Hepatocyte (in vitro differentiated cells): ENCODE data around the gene NUBPL. TPM values are rescaled to one million over a fixed set of nuclear protein-coding genes. Genes with fewer than 3 reads are reported as not detected.

Source experiments
- DNase-seq: peaks from one replicate; pipeline ENCODE4 v3.0.0-alpha.2; 2016; ENCODE audit warnings: low spot score
- H2AFZ ChIP-seq: fragments of 200-600 bp; sonication (generic); 2 replicates; pipeline ENCODE4 v1.6.0; 2016; ENCODE audit warnings: antibody characterized with exemption, mild to moderate bottlenecking
- H3K27ac ChIP-seq: fragments of 200-600 bp; sonication (generic); 2 replicates; pipeline ENCODE4 v1.5.1; 2016; ENCODE audit warnings: mild to moderate bottlenecking
- H3K27me3 ChIP-seq: fragments of 200-600 bp; sonication (generic); 2 replicates; pipeline ENCODE4 v1.6.1; 2016
- H3K36me3 ChIP-seq: fragments of 200-600 bp; sonication (generic); replicated peaks from 2 replicates; pipeline ENCODE4 v1.5.1; 2016; ENCODE audit warnings: low read depth; ENCODE audit not compliant: insufficient read depth
- H3K4me1 ChIP-seq: fragments of 200-600 bp; sonication (generic); 2 replicates; pipeline ENCODE4 v1.5.1; 2016; ENCODE audit warnings: mild to moderate bottlenecking, moderate library complexity; ENCODE audit not compliant: insufficient read depth
- H3K4me2 ChIP-seq: fragments of 200-600 bp; sonication (generic); 2 replicates; pipeline ENCODE4 v1.6.0; 2016
- H3K4me3 ChIP-seq: fragments of 200-600 bp; sonication (generic); 2 replicates; pipeline ENCODE4 v1.5.1; 2016; ENCODE audit warnings: mild to moderate bottlenecking
- H3K79me2 ChIP-seq: fragments of 200-600 bp; sonication (generic); 2 replicates; pipeline ENCODE4 v1.6.0; 2017; ENCODE audit warnings: mild to moderate bottlenecking
- H3K9me2 ChIP-seq: fragments of 200-600 bp; sonication (generic); replicated peaks from 2 replicates; pipeline ENCODE4 v1.6.0; 2017; ENCODE audit warnings: mild to moderate bottlenecking; ENCODE audit not compliant: insufficient read depth
- H3K9me3 ChIP-seq: fragments of 200-600 bp; sonication (generic); 2 replicates; pipeline ENCODE4 v1.5.1; 2016; ENCODE audit warnings: low read depth, mild to moderate bottlenecking
- H4K20me1 ChIP-seq: fragments of 200-600 bp; sonication (generic); 2 replicates; pipeline ENCODE4 v1.6.0; 2016; ENCODE audit warnings: mild to moderate bottlenecking; ENCODE audit not compliant: insufficient read depth, poor library complexity, severe bottlenecking
- EZH2 ChIP-seq: fragments of 200-600 bp; sonication (generic); IDR thresholded peaks from 2 replicates; pipeline ENCODE4 v1.6.1; 2016; ENCODE audit warnings: antibody characterized with exemption, mild to moderate bottlenecking, borderline replicate concordance
- EZH2phosphoT487 ChIP-seq: fragments of 200-600 bp; sonication (generic); IDR thresholded peaks from one replicate; pipeline ENCODE4 v1.6.1; 2018; ENCODE audit warnings: antibody characterized with exemption, mild to moderate bottlenecking, low read depth, moderate library complexity; ENCODE audit not compliant: unreplicated experiment, severe bottlenecking
- WGBS: methylation state at CpG from one replicate; pipeline ENCODE4 v1.1.6; 2016; ENCODE audit warnings: low lambda C conversion rate; ENCODE audit errors: missing lambda C conversion rate; 5-methylcytosine and 5-hydroxymethylcytosine counted together
- polyA plus RNA-seq: library from polyadenylated mRNA; unstranded; fragments of >200 nt; fragmentation: Nextera tagmentation; extraction: Ambion mirVana; gene quantifications from 2 replicates; pipeline ENCODE4 v1.2.1, GENCODE V29; 2016
- total RNA-seq: library from RNA; depleted of rRNA; stranded (reverse); fragments of >200 nt; gene quantifications from 2 replicates; pipeline ENCODE4 v1.2.3, GENCODE V29; 2014
- TF ChIP-seq, protein P1 (sequence below): fragments of 200-600 bp; sonication (generic); IDR thresholded peaks from 2 replicates; pipeline ENCODE4 v1.5.1; 2016; ENCODE audit warnings: antibody characterized with exemption, mild to moderate bottlenecking; ENCODE audit not compliant: poor library complexity

Gene NUBPL
- total and polyA plus RNA-seq, 2 experiments from 2014 or later, result 7.4 to 14.8 TPM

DNA sequence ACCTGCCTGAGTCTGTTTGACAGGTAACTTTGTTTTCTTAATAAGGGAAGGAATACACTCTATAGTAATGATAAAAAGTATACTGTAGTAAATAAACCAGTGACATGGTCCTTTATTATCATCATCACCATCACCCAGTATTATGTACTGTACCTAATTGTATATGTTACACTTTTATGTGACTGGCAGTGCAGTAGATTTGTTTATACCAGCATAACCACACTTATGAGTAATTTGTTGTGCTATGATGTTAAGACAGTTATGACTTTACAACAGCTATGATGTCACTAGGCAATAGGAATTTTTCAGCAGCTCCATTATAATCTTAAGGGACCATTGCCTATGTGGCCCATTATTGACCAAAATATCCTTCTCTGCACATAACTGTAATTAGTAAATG is 155.0 kb downstream of the NUBPL start:
- no peaks in the 10 kb centered on the region for H3K9me2 ChIP-seq
- no peaks in the 10 kb centered on the region for H3K4me1 ChIP-seq
- H3K36me3 ChIP-seq, result no peaks in the 10 kb centered on the region
- no peaks in the 10 kb centered on the region for H3K9me3 ChIP-seq
- no peak overlapping the region for H3K4me3 ChIP-seq
- DNase-seq, result no peak
- H3K79me2 ChIP-seq, result no peaks in the 10 kb centered on the region
- H3K27me3 ChIP-seq, result no peaks in the 10 kb centered on the region
- no peak overlapping the region for H3K4me2 ChIP-seq
- no peak overlapping the region for H2AFZ ChIP-seq
- H4K20me1 ChIP-seq, result no peaks in the 10 kb centered on the region
- no peak for TF ChIP-seq EZH2
- TF ChIP-seq EZH2phosphoT487, result no peak
- TF ChIP-seq, protein P1, sequence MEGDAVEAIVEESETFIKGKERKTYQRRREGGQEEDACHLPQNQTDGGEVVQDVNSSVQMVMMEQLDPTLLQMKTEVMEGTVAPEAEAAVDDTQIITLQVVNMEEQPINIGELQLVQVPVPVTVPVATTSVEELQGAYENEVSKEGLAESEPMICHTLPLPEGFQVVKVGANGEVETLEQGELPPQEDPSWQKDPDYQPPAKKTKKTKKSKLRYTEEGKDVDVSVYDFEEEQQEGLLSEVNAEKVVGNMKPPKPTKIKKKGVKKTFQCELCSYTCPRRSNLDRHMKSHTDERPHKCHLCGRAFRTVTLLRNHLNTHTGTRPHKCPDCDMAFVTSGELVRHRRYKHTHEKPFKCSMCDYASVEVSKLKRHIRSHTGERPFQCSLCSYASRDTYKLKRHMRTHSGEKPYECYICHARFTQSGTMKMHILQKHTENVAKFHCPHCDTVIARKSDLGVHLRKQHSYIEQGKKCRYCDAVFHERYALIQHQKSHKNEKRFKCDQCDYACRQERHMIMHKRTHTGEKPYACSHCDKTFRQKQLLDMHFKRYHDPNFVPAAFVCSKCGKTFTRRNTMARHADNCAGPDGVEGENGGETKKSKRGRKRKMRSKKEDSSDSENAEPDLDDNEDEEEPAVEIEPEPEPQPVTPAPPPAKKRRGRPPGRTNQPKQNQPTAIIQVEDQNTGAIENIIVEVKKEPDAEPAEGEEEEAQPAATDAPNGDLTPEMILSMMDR, result no peak
- no peak overlapping the region for H3K27ac ChIP-seq

GRCh38 chr14:31717294-31718085 is 156.3 kb downstream of the NUBPL start:
- Histone ChIP-seq H3K27ac (no peak overlapping the region), H2AFZ (no peak overlapping the region), H3K79me2 (no peaks in the 10 kb centered on the region), H3K4me1 (no peaks in the 10 kb centered on the region), H3K9me3 (no peaks in the 10 kb centered on the region), H3K27me3 (no peaks in the 10 kb centered on the region), H3K4me2 (no peak overlapping the region), H3K4me3 (no peak overlapping the region), H3K9me2 (no peaks in the 10 kb centered on the region), H3K36me3 (no peaks in the 10 kb centered on the region), H4K20me1 (no peaks in the 10 kb centered on the region)
- DNase-seq, result no peak
- TF ChIP-seq, protein P1, result no peak
- no peak for TF ChIP-seq EZH2phosphoT487
- no peak for TF ChIP-seq EZH2
- WGBS, result 91% methylated on average over 3 of the region's 3 CpGs

DNA sequence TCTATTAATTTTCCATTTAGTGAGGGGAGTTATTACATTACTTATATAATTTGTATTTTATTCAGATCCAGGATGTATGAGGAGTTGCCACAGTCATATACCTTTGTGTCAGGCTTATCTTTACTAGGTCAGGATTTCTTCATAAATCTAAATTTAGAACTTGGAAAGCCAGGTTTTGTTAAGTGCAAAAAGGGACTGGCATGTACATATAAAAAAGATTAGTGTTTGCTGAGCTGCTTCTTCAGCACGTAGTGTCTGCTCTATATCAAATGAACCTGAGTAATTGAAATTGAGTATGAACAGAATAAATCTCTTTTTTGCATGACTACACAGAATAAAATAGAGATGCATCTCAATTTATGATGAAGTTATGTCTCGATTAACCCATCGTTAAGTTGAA is 157.4 kb downstream of the NUBPL start:
- Histone ChIP-seq H3K27me3 (no peaks in the 10 kb centered on the region), H3K36me3 (no peaks in the 10 kb centered on the region), H3K9me2 (no peaks in the 10 kb centered on the region), H2AFZ (no peak overlapping the region), H3K4me2 (no peak overlapping the region), H3K27ac (no peak overlapping the region), H4K20me1 (no peaks in the 10 kb centered on the region), H3K79me2 (no peaks in the 10 kb centered on the region), H3K9me3 (no peaks in the 10 kb centered on the region), H3K4me1 (no peaks in the 10 kb centered on the region), H3K4me3 (no peak overlapping the region)
- 87% methylated on average over 3 of the region's 3 CpGs for WGBS
- TF ChIP-seq, protein P1, result no peak
- TF ChIP-seq EZH2 (no peak), EZH2phosphoT487 (no peak)
- no peak for DNase-seq
